Activated CD4-positive, CD25-positive, alpha-beta regulatory T cell treated with anti-CD3 and anti-CD28 coated beads, Interleukin-2, amount 50 U/mL, for 72 hours (primary cell): ENCODE results near the gene MAPRE2.

Experiments used
- DNase-seq: peaks from one replicate; pipeline ENCODE4 v3.0.0; 2021

Gene MAPRE2

GRCh38 chr18:35186291-35187034 is 145.2 kb downstream of the MAPRE2 start:
- DNase-seq: no peak

DNA sequence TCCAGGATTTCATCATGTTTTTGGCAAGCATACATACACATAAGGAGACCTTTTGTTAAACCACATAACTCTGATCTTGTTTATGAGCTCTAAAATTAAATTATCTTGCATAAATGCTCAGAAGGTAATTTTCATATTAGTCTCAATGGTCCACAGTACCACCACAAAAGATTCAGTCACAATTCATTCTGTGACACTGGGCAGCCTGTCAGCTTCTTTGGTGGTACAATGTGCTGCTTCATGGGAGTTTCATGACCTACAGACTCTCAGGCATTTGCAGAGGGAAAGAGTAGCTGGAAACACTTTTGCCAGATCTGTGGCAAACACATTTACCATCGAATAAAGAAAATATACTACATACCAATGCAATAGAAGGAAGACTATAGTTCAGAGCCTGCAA is 148.3 kb downstream of the MAPRE2 start:
- DNase-seq: no peak

DNA sequence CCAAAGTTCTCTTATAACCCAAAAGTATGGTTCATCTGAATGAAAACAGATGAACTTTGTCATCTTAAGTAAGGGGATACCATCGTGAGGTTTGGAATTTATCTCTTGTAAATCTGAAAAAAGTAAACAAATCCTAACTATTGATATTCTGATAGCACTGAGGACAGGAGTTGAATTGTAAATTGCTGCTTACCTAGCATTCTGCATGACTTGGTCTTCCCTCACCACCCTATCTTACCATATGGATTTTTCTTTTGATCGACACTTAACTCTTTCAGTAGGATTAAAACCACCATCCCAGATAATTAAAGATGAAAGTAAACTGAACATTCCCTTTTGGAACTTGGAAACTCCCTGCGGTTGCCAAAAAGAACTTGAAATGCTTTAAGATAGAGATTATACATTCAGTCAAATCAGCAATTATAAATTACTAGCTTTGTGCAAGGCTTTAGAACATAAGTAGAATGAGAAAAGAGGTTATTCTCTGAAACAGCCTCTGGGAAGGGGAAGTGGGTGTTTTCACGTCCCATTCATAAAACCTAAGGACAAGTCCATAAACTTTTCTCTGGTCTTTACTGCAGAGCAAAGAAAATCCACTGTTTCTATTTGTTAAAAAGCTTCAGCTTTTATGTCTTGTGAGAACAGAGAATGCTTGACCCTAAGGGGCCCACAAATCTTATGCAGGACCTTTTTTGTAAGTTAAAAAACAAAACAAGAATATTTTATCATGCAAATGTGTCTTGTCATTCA is 149.9 kb downstream of the MAPRE2 start:
- no peak for DNase-seq

DNA sequence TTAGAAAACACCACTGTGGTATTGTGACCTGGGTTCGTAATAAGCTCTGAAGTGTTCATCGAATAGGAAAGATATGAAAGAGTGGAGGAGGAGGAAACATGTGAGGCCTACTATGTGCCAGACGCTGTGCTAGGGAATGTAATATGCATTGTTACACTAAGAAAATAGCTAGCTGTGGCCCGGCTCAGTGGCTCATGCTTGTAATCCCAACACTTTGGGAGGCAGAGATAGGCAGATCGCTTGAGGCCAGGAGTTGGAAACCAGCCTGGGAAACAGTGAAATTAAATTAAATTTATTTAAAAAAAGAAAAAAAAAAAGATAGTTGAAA is 150.4 kb downstream of the MAPRE2 start:
- DNase-seq: no peak

GRCh38 chr18:35192415-35192814 is 151.2 kb downstream of the MAPRE2 start:
- no peak for DNase-seq
